Skeletal muscle satellite cell (primary cell): ENCODE data around the gene MTX3. TPM values are rescaled to one million over a fixed set of nuclear protein-coding genes. Genes with fewer than 3 reads are reported as not detected.

ENCODE experiments used
- H3K27me3 ChIP-seq: 2 replicates; pipeline ENCODE4 v1.7.0; 2013; ENCODE audit warnings: low read length; ENCODE audit not compliant: control insufficient read depth, insufficient read depth
- H3K36me3 ChIP-seq: 2 replicates; pipeline ENCODE4 v1.7.0; 2013; ENCODE audit warnings: mild to moderate bottlenecking, control low read depth, low read length; ENCODE audit not compliant: insufficient read depth
- H3K4me1 ChIP-seq: 2 replicates; pipeline ENCODE4 v1.7.0; 2013; ENCODE audit warnings: low read length; ENCODE audit not compliant: control insufficient read depth, insufficient read depth
- H3K4me2 ChIP-seq: 2 replicates; pipeline ENCODE4 v1.7.0; 2013; ENCODE audit warnings: mild to moderate bottlenecking, low read length
- H3K4me3 ChIP-seq: 2 replicates; pipeline ENCODE4 v1.7.0; 2013; ENCODE audit warnings: low read length
- H3K9ac ChIP-seq: 2 replicates; pipeline ENCODE4 v1.7.0; 2013; ENCODE audit warnings: mild to moderate bottlenecking, low read depth, low read length, moderate library complexity
- H3K9me3 ChIP-seq: replicated peaks from 2 replicates; pipeline ENCODE4 v1.7.0; 2013; ENCODE audit warnings: mild to moderate bottlenecking, control low read depth, low read length
- small RNA-seq: library from RNA; depleted of rRNA; stranded (forward); fragments of <200 nt; gene quantifications from one replicate; pipeline ENCODE3, GENCODE V24; 2012

MTX3 gene

DNA sequence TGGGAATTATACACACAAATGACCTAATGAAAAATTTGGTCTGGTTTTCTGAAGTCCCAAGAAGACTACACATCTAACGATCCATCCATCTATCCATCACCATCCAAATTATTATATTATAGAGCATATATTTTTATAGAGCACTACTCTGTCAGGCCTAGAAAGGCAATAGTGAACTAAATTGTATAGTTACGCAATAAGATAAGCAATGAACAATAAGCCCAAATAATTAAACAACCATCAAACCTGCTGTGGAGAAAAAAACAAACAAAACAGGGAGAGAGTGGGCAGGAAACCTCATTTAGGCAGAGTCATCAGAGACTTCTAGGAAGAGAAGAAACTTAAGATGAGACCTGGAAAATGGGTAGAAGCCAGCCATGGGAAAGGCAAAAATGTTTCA, 59.7 kb downstream of the MTX3 start:
- no peaks in the 10 kb centered on the region for H3K4me1 ChIP-seq
- no peak overlapping the region for H3K4me2 ChIP-seq
- H3K36me3 ChIP-seq, result no peaks in the 10 kb centered on the region
- no peaks in the 10 kb centered on the region for H3K9me3 ChIP-seq
- H3K4me3 ChIP-seq, result no peak overlapping the region
- no peak overlapping the region for H3K9ac ChIP-seq
- H3K27me3 ChIP-seq, result peaks cover 8% of the 10 kb centered on the region

DNA sequence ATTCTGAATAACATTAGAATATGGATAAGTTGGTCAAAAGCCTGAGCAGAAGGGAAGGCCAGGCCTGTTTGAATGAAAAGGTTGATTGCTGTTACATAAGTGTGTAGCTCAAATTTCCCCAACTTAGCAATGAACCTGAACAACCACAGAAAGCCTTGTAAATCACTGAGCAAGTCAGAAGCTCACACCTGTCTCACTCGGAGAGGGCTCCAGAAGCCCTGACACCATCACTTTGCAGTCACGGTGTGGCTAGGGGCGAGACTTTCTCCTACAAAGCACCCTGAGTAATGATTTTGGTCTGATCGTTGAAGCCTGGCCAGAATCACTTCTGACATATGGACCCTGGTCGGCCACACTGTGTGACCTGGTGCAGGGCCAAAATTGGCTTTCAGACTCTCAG, 62.0 kb downstream of the MTX3 start:
- Histone ChIP-seq H3K4me1 (no peaks in the 10 kb centered on the region), H3K9ac (no peak overlapping the region), H3K27me3 (peaks cover 11% of the 10 kb centered on the region), H3K9me3 (no peaks in the 10 kb centered on the region), H3K4me2 (no peak overlapping the region), H3K4me3 (no peak overlapping the region), H3K36me3 (no peaks in the 10 kb centered on the region)

Small RNA genes within 50 kb of the gene (small RNA-seq; reads per million reads assigned to genes)
- gene TRMT112P2, result not detected
